HG03442 (cell line): ENCODE measurements around the gene SLC25A36.
"Not testable (repeated sequence)": the region's sequence is repeated elsewhere in the genome, so short reads cannot be mapped to it uniquely, and the experiment has no call there.

Source experiments
- ATAC-seq: cut with Tn5 transposase; IDR thresholded peaks from one replicate; pipeline ENCODE4 v1.9.1; 2021; ENCODE audit warnings: mild to moderate bottlenecking, moderate library complexity; ENCODE audit not compliant: unreplicated experiment

Gene SLC25A36

DNA sequence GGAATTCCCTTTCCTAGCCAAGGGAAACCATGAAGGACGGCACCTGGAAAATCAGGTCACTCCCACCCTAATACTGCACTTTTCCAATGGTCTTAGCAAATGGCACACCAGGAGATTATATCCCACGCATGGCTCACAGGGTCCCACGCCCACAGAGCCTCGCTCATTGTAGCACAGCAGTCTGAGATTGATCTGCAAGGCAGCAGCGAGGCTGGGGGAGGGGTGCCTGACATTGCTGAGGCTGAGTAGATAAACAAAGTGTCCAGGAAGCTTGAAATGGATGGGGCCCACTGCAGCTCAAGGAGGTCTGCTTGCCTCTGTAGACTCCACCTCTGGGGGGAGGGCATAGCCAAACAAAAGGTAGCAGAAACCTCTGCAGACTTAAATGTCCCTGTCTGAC lies 46.2 kb downstream of the SLC25A36 start:
- not testable (repeated sequence) for ATAC-seq

DNA sequence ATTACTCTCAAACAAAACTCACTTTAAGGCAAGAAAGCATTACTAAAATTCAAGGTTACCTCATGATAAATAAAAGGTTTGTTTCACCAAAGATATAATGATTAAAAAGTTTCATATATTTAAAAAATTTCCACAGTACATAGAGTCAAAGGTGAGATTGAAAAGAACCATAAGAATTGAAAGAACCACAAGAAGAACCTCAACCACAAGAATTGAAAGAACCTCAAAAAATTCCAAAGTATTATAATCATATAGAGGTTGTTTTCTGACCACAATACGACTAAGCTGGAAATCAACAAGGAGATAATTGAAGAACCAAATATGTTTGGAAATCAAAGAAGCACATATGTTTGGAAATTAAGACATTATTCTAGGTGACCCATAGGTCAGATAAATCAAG lies 52.7 kb downstream of the SLC25A36 start:
- no peak for ATAC-seq

DNA sequence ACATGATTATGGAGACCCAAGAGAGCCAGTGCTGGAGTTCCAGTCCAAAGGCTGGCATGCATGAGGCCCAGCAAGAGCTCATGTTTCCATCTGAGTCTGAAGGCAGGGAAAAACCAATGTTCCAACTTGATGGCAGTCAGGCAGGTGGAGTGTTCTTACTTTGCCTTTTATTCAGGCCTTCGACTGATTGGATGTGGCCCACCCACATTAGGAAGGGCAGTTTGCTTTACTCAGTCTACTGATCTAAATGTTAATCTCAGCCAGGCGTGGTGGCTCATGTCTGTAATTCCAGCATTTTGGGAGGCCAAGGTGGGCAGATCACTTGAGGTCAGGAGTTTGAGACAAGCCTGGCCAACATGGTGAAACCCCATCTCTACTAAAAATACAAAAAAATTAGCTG lies 53.2 kb downstream of the SLC25A36 start:
- not testable (repeated sequence) for ATAC-seq

DNA sequence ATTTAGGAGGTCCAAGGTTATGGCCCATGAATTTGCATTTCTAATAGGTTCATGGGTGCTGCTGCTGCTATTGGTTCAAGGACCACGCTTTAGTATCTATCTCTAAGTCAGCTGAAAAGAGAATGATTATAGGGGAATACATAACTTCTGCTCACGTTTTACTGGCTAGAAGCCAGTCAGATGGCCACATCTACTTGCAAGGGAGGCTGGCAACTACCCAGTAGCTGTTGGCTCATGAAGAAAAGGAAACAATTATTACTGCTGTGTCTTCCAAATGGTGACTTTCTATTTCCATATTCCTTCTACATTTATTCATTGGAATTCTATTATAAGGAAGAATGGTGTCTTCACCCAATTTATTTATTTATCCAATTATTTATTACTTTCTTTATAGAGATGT lies 54.2 kb downstream of the SLC25A36 start:
- no peak for ATAC-seq

GRCh38 chr3:141000027-141000663 lies 58.5 kb downstream of the SLC25A36 start:
- peak; percentile 88 for ATAC-seq

DNA sequence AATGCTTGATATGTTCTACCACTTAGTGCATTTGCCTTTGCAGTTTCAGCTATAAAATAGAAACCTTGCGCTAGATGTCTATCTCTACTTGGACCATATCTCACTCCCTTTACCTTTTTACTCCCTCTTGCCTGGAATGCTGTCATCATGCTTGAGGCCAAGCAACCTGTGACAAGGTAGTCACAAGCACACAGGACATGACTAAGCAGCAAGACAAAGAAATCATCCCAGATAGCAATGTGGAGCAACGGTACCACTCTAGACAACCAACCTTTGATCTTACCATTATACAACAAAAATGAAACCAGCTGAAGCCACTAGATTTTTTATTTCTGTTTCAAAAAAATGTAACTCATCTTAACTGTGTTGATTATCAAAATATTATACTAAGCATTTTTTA lies 59.0 kb downstream of the SLC25A36 start:
- no peak for ATAC-seq

- ATAC-seq: no peak
Measured at GRCh38 chr3:141006344-141006743, 64.7 kb downstream of the SLC25A36 start.

DNA sequence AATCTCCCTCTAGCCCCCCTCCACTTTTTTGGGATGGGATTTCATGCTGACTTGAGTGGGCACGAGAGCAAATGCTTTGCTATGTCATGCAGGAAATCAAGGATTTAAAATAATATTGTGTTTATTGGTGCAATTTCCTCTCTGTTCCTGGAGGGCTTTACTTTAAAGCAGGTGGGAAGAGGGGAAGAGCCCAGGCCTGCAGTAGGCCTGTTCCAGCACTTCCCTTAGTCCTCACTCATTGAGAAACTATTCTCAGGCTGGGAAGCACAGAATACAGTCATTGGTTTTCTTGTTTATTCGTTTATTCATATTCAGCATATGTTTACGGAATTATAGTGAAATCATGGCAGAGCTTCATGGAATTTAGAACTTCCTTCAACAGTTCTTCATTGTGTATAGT lies 67.9 kb downstream of the SLC25A36 start:
- ATAC-seq: no peak

DNA sequence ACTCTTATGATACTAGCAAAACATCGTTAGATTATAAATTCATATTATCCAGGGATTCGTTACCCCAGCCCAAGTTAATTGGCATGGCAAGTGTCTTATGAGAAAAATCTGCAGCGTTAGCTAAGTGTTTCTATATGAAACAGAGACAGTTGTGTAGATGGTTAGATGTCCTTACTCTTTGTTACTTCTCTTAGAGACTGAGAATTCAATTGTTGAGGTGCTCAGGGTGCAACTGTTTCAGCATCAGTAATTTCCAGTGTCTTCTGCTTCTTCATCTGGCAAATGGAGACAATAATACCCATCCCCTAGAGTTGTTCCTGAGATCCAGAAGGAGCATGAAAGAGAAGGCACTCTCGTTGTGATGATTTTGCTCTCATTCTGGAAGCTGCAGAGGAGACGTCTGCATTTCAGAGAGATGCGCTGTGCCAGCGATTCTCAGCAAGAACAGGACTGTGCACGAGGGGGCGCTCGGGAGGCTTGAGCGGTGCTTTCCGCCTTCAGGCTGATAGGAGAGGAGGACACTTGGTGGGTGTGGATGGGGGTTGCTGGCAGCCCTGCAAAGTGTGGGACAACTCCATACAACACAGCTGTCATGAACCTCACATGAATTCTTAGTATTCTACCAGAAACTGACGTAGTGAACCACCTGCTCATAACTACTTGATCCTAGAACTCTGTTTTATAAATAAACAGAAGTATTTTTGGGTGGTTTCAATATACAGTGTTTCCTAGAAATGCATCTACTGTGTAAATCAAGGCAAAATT lies 69.8 kb downstream of the SLC25A36 start:
- ATAC-seq: peak; percentile 79

GRCh38 chr3:141011997-141012262 lies 70.3 kb downstream of the SLC25A36 start:
- no peak for ATAC-seq

- no peak for ATAC-seq
Measured at GRCh38 chr3:141012571-141012970, 70.9 kb downstream of the SLC25A36 start.

GRCh38 chr3:141015481-141015880 lies 73.8 kb downstream of the SLC25A36 start:
- ATAC-seq: no peak

DNA sequence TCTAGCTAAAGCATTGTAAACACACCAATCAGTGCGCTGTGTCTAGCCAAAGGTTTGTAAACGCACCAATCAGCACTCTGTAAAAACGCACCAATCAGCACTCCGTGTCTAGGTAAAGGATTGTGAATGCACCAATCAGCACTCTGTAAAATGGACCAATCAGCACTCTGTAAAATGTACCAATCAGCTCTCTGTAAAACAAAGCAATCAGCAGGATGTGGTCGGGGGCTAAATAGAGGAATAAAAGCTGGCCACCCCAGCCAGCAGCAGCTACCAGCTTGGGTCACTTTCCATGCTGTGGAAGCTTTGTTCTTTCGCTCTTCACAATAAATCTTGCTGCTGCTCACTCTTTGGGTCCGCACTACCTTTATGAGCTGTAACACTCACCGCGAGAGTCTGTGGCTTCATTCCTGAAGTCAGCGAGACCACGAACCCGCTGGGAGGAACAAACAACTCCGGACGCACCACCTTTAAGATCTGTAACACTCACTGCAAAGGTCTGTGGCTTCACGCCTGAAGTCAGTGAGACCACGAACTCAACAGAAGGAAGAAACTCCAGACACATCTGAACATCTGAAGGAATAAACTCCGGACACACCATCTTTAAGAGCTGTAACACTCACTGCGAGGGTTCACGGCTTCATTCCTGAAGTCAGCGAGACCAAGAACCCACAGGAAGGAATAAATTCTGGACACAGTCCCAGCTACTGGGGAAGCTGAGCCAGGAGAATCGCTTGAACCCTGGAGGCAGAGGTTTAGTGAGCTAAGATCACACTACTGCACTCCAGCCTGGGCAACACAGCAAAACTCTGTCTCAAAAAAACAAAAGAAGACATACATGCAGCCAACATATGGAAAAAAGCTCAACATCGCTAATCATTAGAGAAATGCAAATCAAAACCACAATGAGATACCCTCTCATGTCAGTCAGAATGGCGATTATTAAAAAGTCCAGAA lies 76.0 kb downstream of the SLC25A36 start:
- not testable (repeated sequence) for ATAC-seq

DNA sequence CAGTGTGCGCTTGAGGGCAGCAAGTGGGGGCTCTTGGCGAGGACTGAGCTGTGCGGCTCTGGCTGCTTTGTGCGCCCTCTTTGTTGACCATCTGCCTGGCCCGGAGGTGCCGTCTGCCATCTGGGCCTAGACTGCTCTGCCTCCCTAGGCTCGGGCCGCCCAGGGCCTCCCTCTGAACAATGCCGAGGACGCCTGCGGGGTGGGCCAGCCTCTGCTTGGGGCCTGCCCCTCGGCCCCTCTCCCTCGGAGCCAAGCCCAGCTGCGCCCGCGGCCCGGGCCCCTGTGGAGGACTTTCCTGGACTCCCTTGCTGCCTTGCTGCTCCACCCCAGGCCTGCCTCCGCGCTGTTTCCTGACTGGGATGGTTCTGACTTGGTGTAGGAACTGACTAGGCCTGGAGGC lies 77.6 kb downstream of the SLC25A36 start:
- no peak for ATAC-seq

GRCh38 chr3:141020143-141020830 lies 78.7 kb downstream of the SLC25A36 start:
- no peak for ATAC-seq

DNA sequence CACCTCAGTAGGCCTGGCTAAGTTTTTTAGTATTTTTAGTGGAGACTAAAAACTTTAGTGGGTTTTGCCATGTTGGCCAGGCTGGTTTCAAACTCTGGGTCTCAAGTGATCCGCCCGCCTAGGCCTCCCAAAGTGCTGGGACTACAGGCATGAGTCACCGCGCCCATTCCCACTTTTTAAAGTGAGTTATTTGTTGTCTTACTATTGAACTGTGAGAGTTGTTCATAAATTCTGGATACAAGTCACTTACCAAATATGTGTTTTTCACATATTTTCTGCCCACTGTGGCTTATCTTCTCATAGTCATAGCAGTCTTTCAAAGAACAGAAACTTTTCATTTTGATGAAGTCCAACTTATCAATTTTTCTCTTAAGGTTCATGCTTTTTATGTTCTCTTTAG lies 79.6 kb downstream of the SLC25A36 start:
- no peak for ATAC-seq
